Measurements from ENCODE around the gene SIL1.

DNA sequence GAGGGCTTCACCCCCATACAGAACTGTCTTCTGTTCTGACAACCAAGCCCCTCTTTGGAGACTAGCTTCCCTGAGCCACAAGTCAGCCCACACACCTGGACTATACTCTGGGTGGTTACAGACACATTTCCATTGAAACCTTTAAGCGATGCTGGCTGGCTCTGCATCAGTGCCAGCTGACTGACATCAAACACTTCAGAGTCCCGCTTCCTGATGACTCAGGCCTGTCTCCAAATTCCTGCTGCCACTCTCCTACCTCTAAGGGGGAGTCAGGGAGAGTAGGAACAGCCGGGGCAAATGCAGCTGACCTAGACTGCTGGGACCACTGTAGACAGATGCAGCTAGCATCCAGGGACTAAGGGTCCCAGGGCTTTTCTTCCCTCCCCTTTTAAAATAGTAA lies 59.4 kb downstream of the SIL1 start:
- no peak for TF ChIP-seq KDM5A (IDR thresholded peaks at IDR 0.05; ENCODE audit: low read length)
- TF ChIP-seq EGR1 (IDR thresholded peaks at IDR 0.05; ENCODE audit: borderline replicate concordance, low read depth, low read length), result no peak
